SU-DHL-6 (cell line): ENCODE data around the gene NPFFR1.

ENCODE experiments used
- H2AFZ ChIP-seq: fragments of 200-600 bp; sonication (generic); 2 replicates; pipeline ENCODE4 v1.6.1; 2014; ENCODE audit warnings: low read depth, mild to moderate bottlenecking, moderate library complexity, mixed read lengths, antibody characterized with exemption, low read length; ENCODE audit not compliant: severe bottlenecking
- H3F3A ChIP-seq: fragments of 200-600 bp; shearing (Covaris generic); 2 replicates; pipeline ENCODE4 v1.6.0; 2016; ENCODE audit warnings: antibody characterized with exemption, mild to moderate bottlenecking; ENCODE audit not compliant: insufficient read depth
- H3K27ac ChIP-seq: fragments of 200-600 bp; sonication (generic); 2 replicates; pipeline ENCODE4 v1.5.1; 2016; ENCODE audit warnings: low read depth, mild to moderate bottlenecking, low read length, moderate library complexity, mixed read lengths
- H3K27me3 ChIP-seq: fragments of 200-600 bp; sonication (generic), shearing (Covaris generic); 2 replicates; pipeline ENCODE4 v1.6.0; 2014; ENCODE audit warnings: mild to moderate bottlenecking, low read length
- H3K36me3 ChIP-seq: fragments of 200-600 bp; sonication (generic); 2 replicates; pipeline ENCODE4 v1.6.1; 2014; ENCODE audit warnings: mild to moderate bottlenecking, low read length, mixed read lengths
- H3K4me2 ChIP-seq: fragments of 300-600, 200-600 bp; shearing (Covaris generic), sonication (generic); 2 replicates; pipeline ENCODE4 v1.6.0; 2014; ENCODE audit warnings: low read length, low read depth, mild to moderate bottlenecking; ENCODE audit not compliant: poor library complexity, severe bottlenecking
- H3K4me3 ChIP-seq: fragments of 200-600 bp; sonication (generic); 2 replicates; pipeline ENCODE4 v1.5.1; 2014; ENCODE audit warnings: antibody characterized with exemption, low read length, mild to moderate bottlenecking, mixed read lengths; ENCODE audit not compliant: insufficient read depth, poor library complexity, severe bottlenecking
- H3K79me2 ChIP-seq: fragments of 200-600 bp; sonication (generic); 2 replicates; pipeline ENCODE4 v1.6.1; 2014; ENCODE audit warnings: mild to moderate bottlenecking, low read length, moderate library complexity; ENCODE audit not compliant: insufficient read depth
- H3K9ac ChIP-seq: fragments of 200-600 bp; sonication (generic); 2 replicates; pipeline ENCODE4 v1.7.0; 2014; ENCODE audit warnings: mild to moderate bottlenecking, low read length
- H3K9me2 ChIP-seq: fragments of 200-600 bp; sonication (generic); replicated peaks from 2 replicates; pipeline ENCODE4 v1.6.1; 2014; ENCODE audit warnings: low read length; ENCODE audit not compliant: insufficient read depth
- H3K9me3 ChIP-seq: fragments of 200-600 bp; sonication (generic); 2 replicates; pipeline ENCODE4 v1.6.1; 2014; ENCODE audit warnings: low read length, mixed read lengths; ENCODE audit not compliant: insufficient read depth
- H4K20me1 ChIP-seq: fragments of 200-600 bp; sonication (generic); 2 replicates; pipeline ENCODE4 v1.6.1; 2014; ENCODE audit warnings: low read depth, mild to moderate bottlenecking, antibody characterized with exemption, low read length, moderate library complexity, mixed read lengths
- EZH2phosphoT487 ChIP-seq: fragments of 200-600 bp; sonication (generic), shearing (Covaris generic); conservative IDR thresholded peaks from 2 replicates; pipeline ENCODE4 v1.6.1; 2018; ENCODE audit warnings: mild to moderate bottlenecking, antibody characterized with exemption, low read length, moderate library complexity, mixed read lengths
- TF ChIP-seq, protein P1 (sequence below): fragments of 200-600 bp; sonication (generic); IDR thresholded peaks from one replicate; pipeline ENCODE4 v1.5.1; 2017; ENCODE audit warnings: antibody characterized with exemption, mild to moderate bottlenecking, low read length, moderate library complexity; ENCODE audit not compliant: insufficient read depth, poor library complexity, severe bottlenecking

NPFFR1 gene

DNA sequence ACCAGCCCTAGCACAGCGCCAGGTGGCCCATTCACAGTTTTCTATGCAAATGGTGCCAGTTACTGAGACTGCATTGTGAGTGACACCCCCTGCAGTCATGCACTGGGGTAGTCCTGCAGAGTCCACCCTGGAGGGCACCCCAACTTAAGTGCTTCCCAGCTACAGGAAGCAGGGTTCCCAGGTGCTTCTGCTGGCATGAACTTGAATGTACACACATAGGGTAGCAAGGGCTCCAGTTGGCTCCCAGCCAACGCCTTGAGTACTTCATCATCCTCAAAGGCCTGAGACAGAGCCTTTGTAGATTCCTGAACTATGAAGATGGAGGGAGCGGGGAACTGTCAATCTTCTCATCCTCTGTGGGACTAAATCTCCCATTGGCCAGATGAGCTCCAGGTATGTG is 11.5 kb upstream of the NPFFR1 start:
- no peak overlapping the region for H3K27ac ChIP-seq
- no peaks in the 10 kb centered on the region for H3K36me3 ChIP-seq
- H3F3A ChIP-seq = no peaks in the 10 kb centered on the region
- no peak overlapping the region for H3K9ac ChIP-seq
- no peak overlapping the region for H2AFZ ChIP-seq
- no peaks in the 10 kb centered on the region for H3K79me2 ChIP-seq
- H4K20me1 ChIP-seq = no peaks in the 10 kb centered on the region
- H3K27me3 ChIP-seq = no peaks in the 10 kb centered on the region
- no peak for TF ChIP-seq EZH2phosphoT487
- TF ChIP-seq, protein P1, sequence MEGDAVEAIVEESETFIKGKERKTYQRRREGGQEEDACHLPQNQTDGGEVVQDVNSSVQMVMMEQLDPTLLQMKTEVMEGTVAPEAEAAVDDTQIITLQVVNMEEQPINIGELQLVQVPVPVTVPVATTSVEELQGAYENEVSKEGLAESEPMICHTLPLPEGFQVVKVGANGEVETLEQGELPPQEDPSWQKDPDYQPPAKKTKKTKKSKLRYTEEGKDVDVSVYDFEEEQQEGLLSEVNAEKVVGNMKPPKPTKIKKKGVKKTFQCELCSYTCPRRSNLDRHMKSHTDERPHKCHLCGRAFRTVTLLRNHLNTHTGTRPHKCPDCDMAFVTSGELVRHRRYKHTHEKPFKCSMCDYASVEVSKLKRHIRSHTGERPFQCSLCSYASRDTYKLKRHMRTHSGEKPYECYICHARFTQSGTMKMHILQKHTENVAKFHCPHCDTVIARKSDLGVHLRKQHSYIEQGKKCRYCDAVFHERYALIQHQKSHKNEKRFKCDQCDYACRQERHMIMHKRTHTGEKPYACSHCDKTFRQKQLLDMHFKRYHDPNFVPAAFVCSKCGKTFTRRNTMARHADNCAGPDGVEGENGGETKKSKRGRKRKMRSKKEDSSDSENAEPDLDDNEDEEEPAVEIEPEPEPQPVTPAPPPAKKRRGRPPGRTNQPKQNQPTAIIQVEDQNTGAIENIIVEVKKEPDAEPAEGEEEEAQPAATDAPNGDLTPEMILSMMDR = no peak
- H3K9me3 ChIP-seq = no peaks in the 10 kb centered on the region
- H3K9me2 ChIP-seq = no peaks in the 10 kb centered on the region
- no peak overlapping the region for H3K4me3 ChIP-seq
- H3K4me2 ChIP-seq = no peak overlapping the region

- TF ChIP-seq EZH2phosphoT487 = no peak
- TF ChIP-seq, protein P1 = no peak
- H3K9ac ChIP-seq = no peak overlapping the region
- no peaks in the 10 kb centered on the region for H3F3A ChIP-seq
- no peaks in the 10 kb centered on the region for H4K20me1 ChIP-seq
- no peaks in the 10 kb centered on the region for H3K27me3 ChIP-seq
- H2AFZ ChIP-seq = no peak overlapping the region
- H3K9me3 ChIP-seq = no peaks in the 10 kb centered on the region
- no peak overlapping the region for H3K27ac ChIP-seq
- H3K79me2 ChIP-seq = no peaks in the 10 kb centered on the region
- H3K4me2 ChIP-seq = no peak overlapping the region
- H3K9me2 ChIP-seq = no peaks in the 10 kb centered on the region
- no peaks in the 10 kb centered on the region for H3K36me3 ChIP-seq
- no peak overlapping the region for H3K4me3 ChIP-seq
Measured at GRCh38 chr10:70293169-70293843, 9.5 kb upstream of the NPFFR1 start.

GRCh38 chr10:70292004-70292403 is 8.2 kb upstream of the NPFFR1 start:
- no peaks in the 10 kb centered on the region for H3K36me3 ChIP-seq
- no peak overlapping the region for H3K9ac ChIP-seq
- H3K9me2 ChIP-seq = no peaks in the 10 kb centered on the region
- H3K4me2 ChIP-seq = no peak overlapping the region
- H3K9me3 ChIP-seq = no peaks in the 10 kb centered on the region
- no peak overlapping the region for H3K27ac ChIP-seq
- H4K20me1 ChIP-seq = no peaks in the 10 kb centered on the region
- no peaks in the 10 kb centered on the region for H3F3A ChIP-seq
- no peaks in the 10 kb centered on the region for H3K79me2 ChIP-seq
- H3K4me3 ChIP-seq = no peak overlapping the region
- TF ChIP-seq, protein P1 = no peak
- TF ChIP-seq EZH2phosphoT487 = no peak
- no peaks in the 10 kb centered on the region for H3K27me3 ChIP-seq
- no peak overlapping the region for H2AFZ ChIP-seq
